Mesenchymal stem cell (in vitro differentiated cells and primary cell): ENCODE results near the gene CYYR1.
A peak's percentile ranks its signal among the peaks of the same experiment; 100 is the strongest.

ENCODE experiments used
- DNase-seq: peaks from one replicate; pipeline ENCODE4 v3.0.0-alpha.2; 2013
- H2AFZ ChIP-seq: one replicate; pipeline ENCODE4 v1.6.1; 2013; ENCODE audit warnings: low read depth, mild to moderate bottlenecking, control low read depth, inconsistent platforms, low read length, moderate library complexity
- H2AK5ac ChIP-seq: 2 replicates; pipeline ENCODE4 v1.6.1; 2013; ENCODE audit warnings: low read length, moderate library complexity, mild to moderate bottlenecking, inconsistent platforms; ENCODE audit not compliant: severe bottlenecking
- H2BK120ac ChIP-seq: one replicate; pipeline ENCODE4 v1.6.1; 2013; ENCODE audit warnings: low read depth, mild to moderate bottlenecking, inconsistent platforms, low read length, moderate library complexity
- H2BK12ac ChIP-seq, 2 experiments: one replicate each; pipeline ENCODE4 v1.6.1; 2013; ENCODE audit warnings: inconsistent platforms in 2 of 2, low read length in 2 of 2, mild to moderate bottlenecking in 2 of 2, moderate library complexity in 2 of 2, control low read depth in 1 of 2
- H2BK15ac ChIP-seq: one replicate; pipeline ENCODE4 v1.6.1; 2013; ENCODE audit warnings: mild to moderate bottlenecking, low read depth, inconsistent platforms; ENCODE audit not compliant: poor library complexity, severe bottlenecking
- H2BK5ac ChIP-seq: 2 replicates; pipeline ENCODE4 v1.6.1; 2013; ENCODE audit warnings: low read depth, mild to moderate bottlenecking, low read length, control low read depth, inconsistent platforms; ENCODE audit not compliant: poor library complexity, severe bottlenecking
- H3K14ac ChIP-seq, 2 experiments: one replicate each; pipeline ENCODE4 v1.6.1; 2013; ENCODE audit warnings: inconsistent platforms in 2 of 2, low read length in 2 of 2, control low read depth in 1 of 2, mild to moderate bottlenecking in 1 of 2, moderate library complexity in 1 of 2
- H3K18ac ChIP-seq, 2 experiments: one replicate each; pipeline ENCODE4 v1.6.1; 2013; ENCODE audit warnings: inconsistent platforms in 2 of 2, low read length in 2 of 2, control low read depth in 1 of 2, low read depth in 1 of 2, mild to moderate bottlenecking in 1 of 2
- H3K23ac ChIP-seq, 2 experiments: one replicate each; pipeline ENCODE4 v1.6.1; 2013; ENCODE audit warnings: inconsistent platforms in 2 of 2, low read length in 2 of 2, mild to moderate bottlenecking in 2 of 2, moderate library complexity in 2 of 2, control low read depth in 1 of 2
- H3K27ac ChIP-seq: 2 replicates; pipeline ENCODE4 v1.5.1; 2013; ENCODE audit warnings: mild to moderate bottlenecking, moderate library complexity, low read length, control low read depth, inconsistent platforms; ENCODE audit not compliant: poor library complexity, severe bottlenecking
- H3K27me3 ChIP-seq, 2 experiments: 2 replicates each; pipeline versions ENCODE4 v1.6.1 to v1.7.0; 2013; ENCODE audit warnings: low read length in 2 of 2, mild to moderate bottlenecking in 2 of 2, moderate library complexity in 2 of 2, control low read depth in 1 of 2, inconsistent platforms in 1 of 2; ENCODE audit not compliant: control insufficient read depth in 1 of 2, insufficient read depth in 1 of 2
- H3K36me3 ChIP-seq, 2 experiments: 2 replicates each; pipeline versions ENCODE4 v1.6.1 to v1.7.0; 2013; ENCODE audit warnings: low read length in 2 of 2, control low read depth in 1 of 2, inconsistent platforms in 1 of 2, low read depth in 1 of 2, mild to moderate bottlenecking in 1 of 2; ENCODE audit not compliant: insufficient read depth in 2 of 2, control insufficient read depth in 1 of 2
- H3K4ac ChIP-seq, 2 experiments: one replicate each; pipeline ENCODE4 v1.6.1; 2013; ENCODE audit warnings: inconsistent platforms in 2 of 2, low read length in 2 of 2, mild to moderate bottlenecking in 2 of 2, moderate library complexity in 2 of 2, control low read depth in 1 of 2, low read depth in 1 of 2
- H3K4me1 ChIP-seq: 2 replicates; pipeline ENCODE4 v1.6.1; 2013; ENCODE audit warnings: low read depth, low read length, control low read depth; ENCODE audit not compliant: control insufficient read depth, insufficient read depth
- H3K4me2 ChIP-seq: 2 replicates; pipeline ENCODE4 v1.6.1; 2013; ENCODE audit warnings: low read length, mild to moderate bottlenecking, inconsistent platforms; ENCODE audit not compliant: poor library complexity, severe bottlenecking
- H3K4me3 ChIP-seq, 2 experiments: 2 replicates each; pipeline versions ENCODE4 v1.5.1 to v1.7.0; 2013; ENCODE audit warnings: low read length in 2 of 2, mild to moderate bottlenecking in 2 of 2, control low read depth in 1 of 2, low read depth in 1 of 2; ENCODE audit not compliant: insufficient read depth in 1 of 2
- H3K79me1 ChIP-seq: replicated peaks from 2 replicates; pipeline ENCODE4 v1.6.1; 2013; ENCODE audit warnings: mild to moderate bottlenecking, control low read depth, low read length, inconsistent platforms; ENCODE audit not compliant: poor library complexity, severe bottlenecking
- H3K9ac ChIP-seq: 2 replicates; pipeline ENCODE4 v1.7.0; 2013; ENCODE audit warnings: mild to moderate bottlenecking, low read length, moderate library complexity
- H3K9me3 ChIP-seq: 2 replicates; pipeline ENCODE4 v1.7.0; 2013; ENCODE audit warnings: mild to moderate bottlenecking, low read length; ENCODE audit not compliant: control insufficient read depth
- H4K8ac ChIP-seq: one replicate; pipeline ENCODE4 v1.6.1; 2013; ENCODE audit warnings: inconsistent platforms, mild to moderate bottlenecking, low read length, moderate library complexity
- H4K91ac ChIP-seq: one replicate; pipeline ENCODE4 v1.6.1; 2013; ENCODE audit warnings: mild to moderate bottlenecking, low read length, inconsistent platforms
- WGBS: methylation state at CpG from one replicate; pipeline ENCODE4 v1.1.7; 2013; ENCODE audit warnings: mixed read lengths; 5-methylcytosine and 5-hydroxymethylcytosine counted together

Gene CYYR1

DNA sequence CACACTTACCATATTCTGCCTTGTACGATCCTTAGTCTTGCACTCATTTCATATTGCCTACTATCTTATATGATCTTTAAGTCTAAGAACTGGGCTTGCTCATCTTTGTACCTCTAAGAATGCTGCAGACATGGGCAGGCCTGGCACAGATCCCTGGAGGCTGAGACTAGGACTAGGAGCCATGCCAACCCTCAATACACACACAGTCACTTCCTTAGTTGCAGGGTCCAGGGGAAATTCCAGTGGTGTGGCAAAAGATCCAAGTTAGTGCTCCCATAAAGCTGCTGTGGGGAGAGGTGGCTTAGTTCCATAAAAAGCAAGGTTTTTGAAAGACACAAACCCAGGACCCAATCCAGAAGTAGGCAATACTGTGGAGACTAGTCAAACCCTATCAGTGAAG, 59.9 kb downstream of the CYYR1 start:
- Histone ChIP-seq H4K8ac (no peak overlapping the region), H3K4me2 (no peak overlapping the region), H2BK5ac (no peak overlapping the region), H3K4ac (no peak overlapping the region), H2AFZ (no peak overlapping the region), H3K23ac (no peak overlapping the region), H3K18ac (no peak overlapping the region), H3K79me1 (no peaks in the 10 kb centered on the region), H4K91ac (no peak overlapping the region), H2BK120ac (no peak overlapping the region), H3K9ac (no peak overlapping the region), H3K14ac (no peak overlapping the region), H2AK5ac (no peak overlapping the region), H2BK12ac (no peak overlapping the region), H3K27me3 (no peaks in the 10 kb centered on the region), H3K9me3 (no peaks in the 10 kb centered on the region), H3K36me3 (no peaks in the 10 kb centered on the region), H3K4me1 (no peaks in the 10 kb centered on the region), H2BK15ac (no peak overlapping the region), H3K4me3 (no peak overlapping the region), H3K27ac (no peak overlapping the region)
- no peak for DNase-seq
- 100% methylated on average over 1 of the region's 1 CpG for WGBS

DNA sequence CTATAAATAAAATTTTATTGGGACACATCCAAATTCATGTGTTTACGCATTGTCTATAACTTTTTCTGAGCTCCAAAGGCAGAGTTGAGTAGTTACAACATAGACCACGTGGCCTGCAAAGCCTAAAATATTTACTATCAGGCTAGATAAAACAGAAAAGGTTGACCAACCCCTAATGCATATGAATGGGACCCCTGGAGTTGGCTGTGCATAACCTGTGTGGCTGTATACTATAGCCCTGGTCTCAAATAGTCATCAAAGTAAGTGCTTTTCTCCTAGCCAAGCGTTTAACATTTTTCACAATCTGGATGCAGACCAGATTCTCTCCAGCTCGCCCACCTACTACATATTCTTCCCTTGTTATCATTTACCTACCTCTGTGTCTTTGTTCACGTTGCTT, 60.4 kb downstream of the CYYR1 start:
- Histone ChIP-seq H2BK15ac (no peak overlapping the region), H3K27ac (no peak overlapping the region), H3K79me1 (no peaks in the 10 kb centered on the region), H4K8ac (no peak overlapping the region), H3K9ac (no peak overlapping the region), H3K36me3 (no peaks in the 10 kb centered on the region), H3K14ac (no peak overlapping the region), H3K18ac (no peak overlapping the region), H2BK5ac (no peak overlapping the region), H3K4me3 (no peak overlapping the region), H2AFZ (no peak overlapping the region), H4K91ac (no peak overlapping the region), H2BK12ac (no peak overlapping the region), H3K27me3 (no peaks in the 10 kb centered on the region), H3K4me2 (no peak overlapping the region), H2AK5ac (no peak overlapping the region), H3K23ac (no peak overlapping the region), H2BK120ac (no peak overlapping the region), H3K4me1 (no peaks in the 10 kb centered on the region), H3K9me3 (no peaks in the 10 kb centered on the region), H3K4ac (no peak overlapping the region)
- 61% methylated on average over 3 of the region's 5 CpGs for WGBS
- DNase-seq: no peak

DNA sequence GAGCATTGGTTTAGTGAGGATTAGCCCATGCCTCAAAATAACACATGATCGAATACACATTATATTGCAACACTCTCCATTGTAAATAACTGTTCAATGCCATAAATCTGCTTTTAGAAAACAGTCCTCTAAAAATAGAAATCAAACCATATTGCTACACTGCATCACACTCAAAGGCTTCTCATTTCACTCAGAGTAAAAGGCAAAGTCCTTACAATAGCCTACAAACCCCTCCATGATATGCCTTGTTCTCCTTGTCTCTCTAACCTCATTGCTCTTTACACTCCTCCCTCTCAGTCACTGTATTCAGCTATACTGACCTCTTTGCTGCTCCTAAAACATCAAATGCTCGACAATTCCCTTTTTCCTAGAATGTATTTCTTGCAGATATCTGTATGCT, 64.2 kb downstream of the CYYR1 start:
- Histone ChIP-seq H2BK120ac (no peak overlapping the region), H3K4me2 (no peak overlapping the region), H3K27me3 (no peaks in the 10 kb centered on the region), H4K8ac (no peak overlapping the region), H3K79me1 (no peaks in the 10 kb centered on the region), H3K4me1 (no peaks in the 10 kb centered on the region), H2BK12ac (no peak overlapping the region), H3K14ac (no peak overlapping the region), H2AFZ (no peak overlapping the region), H2AK5ac (no peak overlapping the region), H3K18ac (no peak overlapping the region), H3K9me3 (no peaks in the 10 kb centered on the region), H3K9ac (no peak overlapping the region), H3K27ac (no peak overlapping the region), H3K23ac (no peak overlapping the region), H4K91ac (no peak overlapping the region), H2BK15ac (no peak overlapping the region), H3K4me3 (no peak overlapping the region), H2BK5ac (no peak overlapping the region), H3K36me3 (no peaks in the 10 kb centered on the region), H3K4ac (no peak overlapping the region)
- no peak for DNase-seq
- 83% methylated on average over 2 of the region's 2 CpGs for WGBS

DNA sequence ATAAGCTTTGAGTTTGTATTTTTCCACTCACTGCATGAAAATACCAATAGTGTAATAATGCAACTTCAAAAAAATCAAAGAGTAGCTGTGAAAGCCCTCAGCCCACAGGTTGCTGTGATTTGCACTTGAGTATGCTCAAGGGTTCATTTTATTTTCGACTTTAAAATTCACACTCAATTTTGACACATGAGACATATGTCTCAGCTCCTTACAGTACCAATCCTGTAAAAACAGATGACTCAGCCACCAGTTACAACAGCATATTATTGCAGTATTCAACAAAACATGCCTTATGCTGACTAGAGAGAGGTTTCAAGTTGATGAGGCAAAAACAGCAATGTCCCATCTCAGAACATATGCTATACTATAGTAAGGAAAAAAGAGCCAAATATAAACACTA, 66.1 kb downstream of the CYYR1 start:
- H3K36me3 ChIP-seq: no peaks in the 10 kb centered on the region
- peak; percentile 51 for DNase-seq
- no peaks in the 10 kb centered on the region for H3K27me3 ChIP-seq
- H3K4me3 ChIP-seq: no peak overlapping the region
- no peak overlapping the region for H2BK120ac ChIP-seq
- H3K14ac ChIP-seq: no peak overlapping the region
- no peak overlapping the region for H3K27ac ChIP-seq
- H3K18ac ChIP-seq: no peak overlapping the region
- no peak overlapping the region for H4K8ac ChIP-seq
- H3K23ac ChIP-seq: no peak overlapping the region
- H3K9ac ChIP-seq: no peak overlapping the region
- no peak overlapping the region for H2BK12ac ChIP-seq
- H2BK15ac ChIP-seq: no peak overlapping the region
- no peaks in the 10 kb centered on the region for H3K9me3 ChIP-seq
- WGBS: 79% methylated on average over 1 of the region's 1 CpG
- H4K91ac ChIP-seq: no peak overlapping the region
- no peak overlapping the region for H3K4me2 ChIP-seq
- H3K4ac ChIP-seq: no peak overlapping the region
- H2AFZ ChIP-seq: no peak overlapping the region
- H2BK5ac ChIP-seq: no peak overlapping the region
- no peaks in the 10 kb centered on the region for H3K79me1 ChIP-seq
- H2AK5ac ChIP-seq: no peak overlapping the region
- no peaks in the 10 kb centered on the region for H3K4me1 ChIP-seq
